ENCODE measurements around the gene EIF3K.

EIF3K gene

GRCh38 chr19:38684078-38684861 lies 65.3 kb downstream of the EIF3K start:
- peak in 1 of 3 experiments; percentile 29 for DNase-seq (ENCODE audit: low read depth in 3 of 3)

GRCh38 chr19:38684862-38685665 lies 66.1 kb downstream of the EIF3K start:
- DNase-seq (ENCODE audit: low read depth in 3 of 3), result no peak

GRCh38 chr19:38685666-38686529 lies 66.9 kb downstream of the EIF3K start:
- DNase-seq (ENCODE audit: low read depth in 3 of 3), result no peak

DNA sequence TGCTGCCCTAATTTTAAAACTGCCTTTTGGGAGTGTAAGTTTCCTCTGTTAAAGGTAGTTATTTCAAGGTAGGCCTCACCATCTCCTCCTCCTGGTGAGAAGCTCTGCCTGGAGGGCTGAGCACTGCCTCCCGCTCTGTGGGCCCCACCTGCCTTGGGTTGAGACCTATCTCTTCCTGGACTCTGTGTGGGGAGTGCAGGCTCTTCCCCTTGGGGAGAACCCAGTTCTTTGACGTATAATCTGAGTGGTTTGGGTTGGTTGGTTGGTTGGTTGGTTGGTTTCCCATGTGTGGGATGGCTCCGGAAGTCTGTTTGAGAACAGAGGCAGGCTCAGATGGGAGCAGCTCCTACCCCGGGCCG lies 67.5 kb downstream of the EIF3K start:
- DNase-seq (ENCODE audit: low read depth in 3 of 3), result peak in 1 of 3 experiments; percentile 24

All from stimulated activated CD4-positive, alpha-beta T cell treated with anti-CD3 and anti-CD28 coated beads, TNF-alpha, amount 100 ng/mL, for 24 hours (primary cell).